GM10248 (cell line): ENCODE data around the gene NQO1.

Source experiments
- CTCF ChIA-PET: fragments of 300-600 bp; sonication (Branson Sonifier 250); formaldehyde crosslinking; extraction: SDS; loops from one replicate; lab custom pipeline; 2021; ENCODE audit warnings: antibody characterized with exemption; lab: Yijun Ruan, JAX
- POLR2A ChIA-PET: fragments of 350-650 bp; sonication (Branson Sonifier 250); formaldehyde crosslinking; extraction: SDS; loops from one replicate; lab custom pipeline; 2020; ENCODE audit warnings: antibody characterized with exemption; lab: Yijun Ruan, JAX
- DNase-seq: peaks from one replicate; pipeline ENCODE4 v3.0.0; 2012; ENCODE audit errors: extremely low spot score
- CTCF ChIP-seq: IDR thresholded peaks from 2 replicates; pipeline ENCODE4 v1.5.1; 2012; ENCODE audit warnings: mild to moderate bottlenecking, low read depth; ENCODE audit errors: extremely low read depth, missing control alignments, control extremely low read depth

The NQO1 gene

GRCh38 chr16:69680358-69680757 lies 46.0 kb downstream of the NQO1 start:
- TF ChIP-seq CTCF = no peak
- ChIA-PET CTCF (interaction anchor here (1.4 kb wide), 1 partner anchor 11 kb away, joined by 3 read pairs; no protein-coding TSS in a partner anchor), POLR2A (interaction anchor here (0.7 kb wide), 1 partner anchor 140 kb away, joined by 4 read pairs; no protein-coding TSS in a partner anchor)
- DNase-seq = no peak

GRCh38 chr16:69672998-69673713 lies 53.2 kb downstream of the NQO1 start:
- TF ChIP-seq CTCF = no peak
- no peak for DNase-seq
- ChIA-PET CTCF (interaction anchor here (1.6 to 1.9 kb wide), 3 partner anchors 9 to 18 kb away, joined by 4 to 6 read pairs (median 4); no protein-coding TSS in a partner anchor), POLR2A (interaction anchor here (0.7 kb wide), 1 partner anchor 347 kb away, joined by 5 read pairs; no protein-coding TSS in a partner anchor)

GRCh38 chr16:69672315-69672997 lies 53.9 kb downstream of the NQO1 start:
- CTCF ChIA-PET = interaction anchor here (1.6 to 1.8 kb wide), 2 partner anchors 10 to 18 kb away, joined by 4 read pairs; no protein-coding TSS in a partner anchor

GRCh38 chr16:69669577-69669976 lies 56.8 kb downstream of the NQO1 start:
- ChIA-PET CTCF (interaction anchor here (1.2 to 1.6 kb wide), 4 partner anchors 11 to 39 kb away, joined by 3 read pairs; no protein-coding TSS in a partner anchor), POLR2A (no interaction called here)

More at GRCh38 chr16:69672315-69672997, 53.9 kb downstream of the NQO1 start:
- no peak for DNase-seq
- no peak for TF ChIP-seq CTCF
- POLR2A ChIA-PET = interaction anchor here (0.6 kb wide), 1 partner anchor 624 kb away, joined by 3 read pairs; no protein-coding TSS in a partner anchor

GRCh38 chr16:69663846-69664245 lies 62.5 kb downstream of the NQO1 start:
- DNase-seq = no peak
- CTCF ChIA-PET = no interaction called here
- no peak for TF ChIP-seq CTCF
- POLR2A ChIA-PET = no interaction called here

More at GRCh38 chr16:69669577-69669976, 56.8 kb downstream of the NQO1 start:
- no peak for DNase-seq
- TF ChIP-seq CTCF = no peak

- no peak for DNase-seq
- ChIA-PET POLR2A (no interaction called here), CTCF (interaction anchor here (0.9 kb wide), 1 partner anchor 266 kb away, joined by 3 read pairs; no protein-coding TSS in a partner anchor)
- TF ChIP-seq CTCF = no peak
These were observed 63.5 kb downstream of the NQO1 start for GRCh38 chr16:69662901-69663300.
